Activated CD8-positive, alpha-beta memory T cell treated with anti-CD3 and anti-CD28 coated beads, Interleukin-2, amount 10 ng/mL, durations not matched to agents 7 days and 5 days (primary cell): ENCODE data around the gene EVC2. TPM values are rescaled to one million over a fixed set of nuclear protein-coding genes. Genes with fewer than 3 reads are reported as not detected.

Experiments used
- ATAC-seq: fragments of 150-1000 bp; cut with Tn5 transposase; one replicate; pipeline ENCODE4 v1.10.0; 2021; ENCODE audit warnings: moderate library complexity
- CTCF ChIA-PET: fragments of 350-600 bp; sonication (Branson Sonifier 250); formaldehyde crosslinking; loops from one replicate; lab custom pipeline; 2021; ENCODE audit warnings: antibody characterized with exemption; lab: Charles Lee
- DNase-seq: peaks from one replicate; pipeline ENCODE4 v3.0.0-alpha.2; 2020
- H3K27ac Mint-ChIP-seq: one replicate; pipeline ENCODE4 v1.8.0; 2021; ENCODE audit warnings: mild to moderate bottlenecking, mixed read lengths
- H3K27me3 Mint-ChIP-seq: one replicate; pipeline ENCODE4 v1.8.0; 2021; ENCODE audit warnings: mixed read lengths
- H3K36me3 Mint-ChIP-seq: one replicate; pipeline ENCODE4 v1.8.0; 2021; ENCODE audit warnings: mild to moderate bottlenecking, mixed read lengths
- H3K4me1 Mint-ChIP-seq: one replicate; pipeline ENCODE4 v1.8.0; 2021; ENCODE audit warnings: mixed read lengths
- H3K4me3 Mint-ChIP-seq: one replicate; pipeline ENCODE4 v1.8.0; 2021; ENCODE audit warnings: mild to moderate bottlenecking, moderate library complexity, mixed read lengths
- H3K9me3 Mint-ChIP-seq: one replicate; pipeline ENCODE4 v1.8.0; 2022; ENCODE audit warnings: low read depth, mixed read lengths
- total RNA-seq, 2 experiments: library from RNA; stranded (reverse); gene quantifications; one replicate each; pipeline ENCODE4 v1.2.3, GENCODE V29; 2021

The EVC2 gene
- total RNA-seq, 2 experiments from 2014 or later: 1.3 to 1.4 TPM

- ATAC-seq: no peak
- H3K4me1 Mint-ChIP-seq: no peaks in the 10 kb centered on the region
- no peaks in the 10 kb centered on the region for H3K27me3 Mint-ChIP-seq
- CTCF ChIA-PET: no interaction called here
- no peaks in the 10 kb centered on the region for H3K36me3 Mint-ChIP-seq
- no peak for DNase-seq
- H3K4me3 Mint-ChIP-seq: no peak overlapping the region
- no peaks in the 10 kb centered on the region for H3K9me3 Mint-ChIP-seq
- no peak overlapping the region for H3K27ac Mint-ChIP-seq
Measured at GRCh38 chr4:5750946-5751665, 42.7 kb upstream of the EVC2 start.

- Mint-ChIP-seq H3K4me1 (no peaks in the 10 kb centered on the region), H3K36me3 (no peaks in the 10 kb centered on the region), H3K4me3 (no peak overlapping the region), H3K9me3 (no peaks in the 10 kb centered on the region), H3K27ac (no peak overlapping the region), H3K27me3 (no peaks in the 10 kb centered on the region)
- no peak for ATAC-seq
- no peak for DNase-seq
- CTCF ChIA-PET: no interaction called here
Measured at GRCh38 chr4:5750052-5750945, 41.9 kb upstream of the EVC2 start.

GRCh38 chr4:5749568-5749967, 41.2 kb upstream of the EVC2 start:
- Mint-ChIP-seq H3K36me3 (no peaks in the 10 kb centered on the region), H3K4me3 (no peak overlapping the region), H3K4me1 (no peaks in the 10 kb centered on the region), H3K9me3 (no peaks in the 10 kb centered on the region), H3K27ac (no peak overlapping the region), H3K27me3 (no peaks in the 10 kb centered on the region)
- CTCF ChIA-PET: interaction anchor here (0.7 kb wide), 1 partner anchor 1709 kb away, joined by 3 read pairs; no protein-coding TSS in a partner anchor
- no peak for DNase-seq
- ATAC-seq: no peak

- ATAC-seq (no peak), DNase-seq (no peak)
- Mint-ChIP-seq H3K4me3 (no peak overlapping the region), H3K27me3 (no peaks in the 10 kb centered on the region), H3K4me1 (no peaks in the 10 kb centered on the region), H3K36me3 (no peaks in the 10 kb centered on the region), H3K9me3 (no peaks in the 10 kb centered on the region), H3K27ac (no peak overlapping the region)
- CTCF ChIA-PET: no interaction called here
Measured at GRCh38 chr4:5747738-5748375, 39.5 kb upstream of the EVC2 start.

- H3K4me1 Mint-ChIP-seq: no peaks in the 10 kb centered on the region
- H3K36me3 Mint-ChIP-seq: no peaks in the 10 kb centered on the region
- no peak for ATAC-seq
- H3K27ac Mint-ChIP-seq: no peak overlapping the region
- CTCF ChIA-PET: no interaction called here
- no peaks in the 10 kb centered on the region for H3K27me3 Mint-ChIP-seq
- H3K9me3 Mint-ChIP-seq: no peaks in the 10 kb centered on the region
- no peak for DNase-seq
- no peak overlapping the region for H3K4me3 Mint-ChIP-seq
Measured at GRCh38 chr4:5746829-5747737, 38.7 kb upstream of the EVC2 start.

- Mint-ChIP-seq H3K36me3 (no peaks in the 10 kb centered on the region), H3K27ac (no peak overlapping the region), H3K27me3 (no peaks in the 10 kb centered on the region), H3K9me3 (no peaks in the 10 kb centered on the region), H3K4me3 (no peak overlapping the region), H3K4me1 (no peaks in the 10 kb centered on the region)
- ATAC-seq (no peak), DNase-seq (no peak)
- CTCF ChIA-PET: no interaction called here
Measured at GRCh38 chr4:5746250-5746649, 37.9 kb upstream of the EVC2 start.

- no peak overlapping the region for H3K27ac Mint-ChIP-seq
- ATAC-seq: no peak
- CTCF ChIA-PET: no interaction called here
- no peaks in the 10 kb centered on the region for H3K36me3 Mint-ChIP-seq
- no peak overlapping the region for H3K4me3 Mint-ChIP-seq
- no peaks in the 10 kb centered on the region for H3K4me1 Mint-ChIP-seq
- DNase-seq: no peak
- no peaks in the 10 kb centered on the region for H3K27me3 Mint-ChIP-seq
- H3K9me3 Mint-ChIP-seq: no peaks in the 10 kb centered on the region
Measured at GRCh38 chr4:5742968-5743367, 34.6 kb upstream of the EVC2 start.

- DNase-seq (no peak), ATAC-seq (no peak)
- Mint-ChIP-seq H3K9me3 (no peaks in the 10 kb centered on the region), H3K27ac (no peak overlapping the region), H3K36me3 (no peaks in the 10 kb centered on the region), H3K27me3 (no peaks in the 10 kb centered on the region), H3K4me1 (no peaks in the 10 kb centered on the region), H3K4me3 (no peak overlapping the region)
- CTCF ChIA-PET: no interaction called here
Measured at GRCh38 chr4:5742388-5742787, 34.0 kb upstream of the EVC2 start.

- no peaks in the 10 kb centered on the region for H3K27me3 Mint-ChIP-seq
- H3K4me3 Mint-ChIP-seq: no peak overlapping the region
- no peak for DNase-seq
- no peak overlapping the region for H3K27ac Mint-ChIP-seq
- H3K9me3 Mint-ChIP-seq: no peaks in the 10 kb centered on the region
- no peaks in the 10 kb centered on the region for H3K4me1 Mint-ChIP-seq
- no peak for ATAC-seq
- H3K36me3 Mint-ChIP-seq: no peaks in the 10 kb centered on the region
- CTCF ChIA-PET: no interaction called here
Measured at GRCh38 chr4:5738061-5738460, 29.7 kb upstream of the EVC2 start.

- H3K27ac Mint-ChIP-seq: no peak overlapping the region
- H3K9me3 Mint-ChIP-seq: no peaks in the 10 kb centered on the region
- ATAC-seq (no peak), DNase-seq (no peak)
- CTCF ChIA-PET: no interaction called here
- no peaks in the 10 kb centered on the region for H3K4me1 Mint-ChIP-seq
- no peaks in the 10 kb centered on the region for H3K36me3 Mint-ChIP-seq
- no peak overlapping the region for H3K4me3 Mint-ChIP-seq
- no peaks in the 10 kb centered on the region for H3K27me3 Mint-ChIP-seq
Measured at GRCh38 chr4:5735463-5735862, 27.1 kb upstream of the EVC2 start.

- Mint-ChIP-seq H3K27me3 (no peaks in the 10 kb centered on the region), H3K27ac (no peak overlapping the region), H3K9me3 (no peaks in the 10 kb centered on the region), H3K4me3 (no peak overlapping the region), H3K36me3 (no peaks in the 10 kb centered on the region), H3K4me1 (no peaks in the 10 kb centered on the region)
- CTCF ChIA-PET: no interaction called here
- no peak for DNase-seq
- no peak for ATAC-seq
Measured at GRCh38 chr4:5734853-5735252, 26.5 kb upstream of the EVC2 start.

GRCh38 chr4:5732158-5732557, 23.8 kb upstream of the EVC2 start:
- no peaks in the 10 kb centered on the region for H3K36me3 Mint-ChIP-seq
- no peak for ATAC-seq
- H3K27me3 Mint-ChIP-seq: no peaks in the 10 kb centered on the region
- H3K4me3 Mint-ChIP-seq: no peak overlapping the region
- no peak for DNase-seq
- CTCF ChIA-PET: no interaction called here
- H3K9me3 Mint-ChIP-seq: peaks cover 7% of the 10 kb centered on the region
- H3K4me1 Mint-ChIP-seq: no peaks in the 10 kb centered on the region
- H3K27ac Mint-ChIP-seq: no peak overlapping the region
